ENCODE results near the gene CRISPLD2.

Gene CRISPLD2

DNA sequence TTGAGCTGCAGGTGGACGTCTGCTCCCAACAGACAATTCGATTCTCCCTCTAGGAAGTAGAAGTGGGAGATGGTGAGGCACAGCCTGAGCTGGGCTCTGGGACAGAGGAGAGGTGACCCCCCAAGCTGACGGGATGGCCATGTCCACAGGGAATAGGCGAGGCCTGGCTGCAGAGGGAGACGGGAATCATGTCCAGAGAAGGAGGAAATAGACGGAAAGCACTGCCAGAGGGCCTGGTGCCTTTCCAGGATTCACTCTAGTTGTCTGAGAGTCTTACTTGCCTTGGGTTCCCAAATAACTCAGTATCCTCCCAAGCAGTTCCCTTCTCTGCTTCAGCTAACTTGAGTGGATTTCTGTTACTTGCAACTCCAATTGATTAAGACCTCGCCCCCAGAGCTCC, 4.3 kb upstream of the CRISPLD2 start:
- TF ChIP-seq, protein P1, sequence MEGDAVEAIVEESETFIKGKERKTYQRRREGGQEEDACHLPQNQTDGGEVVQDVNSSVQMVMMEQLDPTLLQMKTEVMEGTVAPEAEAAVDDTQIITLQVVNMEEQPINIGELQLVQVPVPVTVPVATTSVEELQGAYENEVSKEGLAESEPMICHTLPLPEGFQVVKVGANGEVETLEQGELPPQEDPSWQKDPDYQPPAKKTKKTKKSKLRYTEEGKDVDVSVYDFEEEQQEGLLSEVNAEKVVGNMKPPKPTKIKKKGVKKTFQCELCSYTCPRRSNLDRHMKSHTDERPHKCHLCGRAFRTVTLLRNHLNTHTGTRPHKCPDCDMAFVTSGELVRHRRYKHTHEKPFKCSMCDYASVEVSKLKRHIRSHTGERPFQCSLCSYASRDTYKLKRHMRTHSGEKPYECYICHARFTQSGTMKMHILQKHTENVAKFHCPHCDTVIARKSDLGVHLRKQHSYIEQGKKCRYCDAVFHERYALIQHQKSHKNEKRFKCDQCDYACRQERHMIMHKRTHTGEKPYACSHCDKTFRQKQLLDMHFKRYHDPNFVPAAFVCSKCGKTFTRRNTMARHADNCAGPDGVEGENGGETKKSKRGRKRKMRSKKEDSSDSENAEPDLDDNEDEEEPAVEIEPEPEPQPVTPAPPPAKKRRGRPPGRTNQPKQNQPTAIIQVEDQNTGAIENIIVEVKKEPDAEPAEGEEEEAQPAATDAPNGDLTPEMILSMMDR (IDR thresholded peaks at IDR 0.05): no peak
- peaks cover 8% of the 10 kb centered on the region for H3K27me3 ChIP-seq
- H3K4me3 ChIP-seq (ENCODE audit: low read depth in 1 of 2, low read length in 1 of 2): no peak overlapping the region
- no peaks in the 10 kb centered on the region for H3K9me3 ChIP-seq
- no peaks in the 10 kb centered on the region for H3K36me3 ChIP-seq
- H3K27ac ChIP-seq: no peak overlapping the region
- peaks cover 51 to 58% of the 10 kb centered on the region in 2 experiments for H3K4me1 ChIP-seq (ENCODE audit: control insufficient read depth in 1 of 2, insufficient read depth in 1 of 2, low read depth in 1 of 2, low read length in 1 of 2)

DNA sequence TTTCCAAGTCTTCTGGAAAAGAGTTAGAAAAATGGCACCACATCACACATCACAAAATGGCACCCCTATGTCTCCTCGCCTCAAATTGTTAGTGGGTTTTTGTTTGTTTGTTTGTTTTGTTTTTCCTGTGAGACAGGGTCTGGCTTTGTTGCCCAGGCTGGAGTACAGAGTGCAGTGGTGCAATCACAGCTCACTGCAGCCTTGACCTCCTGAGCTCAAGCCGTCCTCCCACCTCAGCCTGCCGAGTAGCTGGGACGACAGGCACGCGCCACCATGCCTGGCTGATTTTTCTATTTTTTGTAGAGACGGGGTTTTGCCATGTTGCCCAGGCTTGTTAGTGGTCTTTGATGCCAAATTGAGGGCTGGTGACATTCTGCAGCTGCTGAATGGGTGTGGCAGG, 3.8 kb upstream of the CRISPLD2 start:
- H3K4me1 ChIP-seq (ENCODE audit: control insufficient read depth in 1 of 2, insufficient read depth in 1 of 2, low read depth in 1 of 2, low read length in 1 of 2): peaks cover 51 to 58% of the 10 kb centered on the region in 2 experiments
- H3K27ac ChIP-seq: no peak overlapping the region
- H3K27me3 ChIP-seq: peaks cover 8% of the 10 kb centered on the region
- TF ChIP-seq, protein P1 (IDR thresholded peaks at IDR 0.05): no peak
- H3K9me3 ChIP-seq: no peaks in the 10 kb centered on the region
- H3K36me3 ChIP-seq: no peaks in the 10 kb centered on the region
- H3K4me3 ChIP-seq (ENCODE audit: low read depth in 1 of 2, low read length in 1 of 2): no peak overlapping the region

DNA sequence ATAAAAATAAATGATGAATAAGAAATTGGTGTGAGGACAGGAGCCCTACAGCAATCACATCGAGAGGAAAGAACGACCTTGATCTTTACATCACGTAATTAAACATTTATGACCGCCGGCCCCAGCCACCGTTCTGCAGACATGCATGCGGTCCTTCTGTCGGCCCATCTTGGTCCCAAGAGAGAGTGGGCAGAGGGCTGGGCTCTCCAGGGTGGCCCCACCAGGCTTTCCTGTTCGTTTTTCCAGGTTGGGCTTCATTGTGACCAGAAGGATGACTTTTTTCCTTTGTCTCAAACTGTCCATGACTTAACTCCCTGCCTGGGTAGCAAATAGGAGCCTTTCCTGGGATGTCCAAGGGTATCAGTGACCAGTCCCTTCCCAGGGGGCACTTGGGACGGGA, 3.3 kb upstream of the CRISPLD2 start:
- TF ChIP-seq, protein P1 (IDR thresholded peaks at IDR 0.05): no peak
- Histone ChIP-seq H3K9me3 (no peaks in the 10 kb centered on the region), H3K4me3 (ENCODE audit: low read depth in 1 of 2, low read length in 1 of 2) (no peak overlapping the region), H3K4me1 (ENCODE audit: control insufficient read depth in 1 of 2, insufficient read depth in 1 of 2, low read depth in 1 of 2, low read length in 1 of 2) (peaks cover 51 to 58% of the 10 kb centered on the region in 2 experiments), H3K36me3 (peaks cover under 1% of the 10 kb centered on the region), H3K27me3 (peaks cover 8% of the 10 kb centered on the region), H3K27ac (no peak overlapping the region)

DNA sequence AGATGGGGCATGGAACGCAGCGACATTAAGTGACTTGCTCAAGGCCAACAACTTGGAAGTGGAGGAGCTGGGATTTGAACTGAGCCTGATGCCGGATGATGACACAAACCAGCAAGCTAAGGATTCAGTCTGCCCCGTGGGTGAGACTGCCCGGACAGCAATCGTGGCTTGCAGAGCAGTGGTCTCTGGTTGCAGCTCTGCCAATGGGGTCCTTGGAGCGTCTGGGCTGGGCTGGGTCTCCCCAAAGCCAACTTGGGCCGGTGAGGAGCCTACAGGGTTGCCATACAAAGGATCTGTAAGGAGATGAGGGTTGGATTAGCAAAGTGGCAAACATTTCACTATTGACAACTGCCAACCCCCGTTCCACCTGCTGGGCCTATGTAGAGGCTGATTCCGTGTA, 2.6 kb upstream of the CRISPLD2 start:
- Histone ChIP-seq H3K4me1 (ENCODE audit: control insufficient read depth in 1 of 2, insufficient read depth in 1 of 2, low read depth in 1 of 2, low read length in 1 of 2) (peaks cover 51 to 58% of the 10 kb centered on the region in 2 experiments), H3K27me3 (peaks cover 8% of the 10 kb centered on the region), H3K4me3 (ENCODE audit: low read depth in 1 of 2, low read length in 1 of 2) (no peak overlapping the region), H3K27ac (no peak overlapping the region), H3K9me3 (no peaks in the 10 kb centered on the region), H3K36me3 (peaks cover 7% of the 10 kb centered on the region)
- TF ChIP-seq, protein P1 (IDR thresholded peaks at IDR 0.05): no peak

DNA sequence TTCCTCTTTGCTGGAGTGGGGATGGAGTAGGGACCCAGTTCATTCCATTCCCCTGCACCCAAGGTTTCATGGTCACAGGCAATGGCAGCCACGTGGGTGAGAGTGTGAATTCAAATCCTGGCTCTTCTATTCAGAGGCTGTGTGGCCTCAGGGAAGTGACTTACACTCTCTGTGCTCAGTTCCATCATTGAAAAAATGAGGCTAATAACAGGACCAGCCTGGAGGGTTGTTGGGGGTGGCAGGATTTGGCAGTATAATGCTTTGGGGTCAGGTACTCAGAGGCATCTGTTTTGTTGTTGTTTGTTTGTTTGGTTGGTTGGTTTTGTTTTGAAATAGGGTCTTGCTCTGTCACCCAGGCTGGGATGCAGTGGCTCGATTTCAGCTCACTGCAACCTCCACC, 2.2 kb upstream of the CRISPLD2 start:
- Histone ChIP-seq H3K27me3 (peaks cover 8% of the 10 kb centered on the region), H3K4me1 (ENCODE audit: control insufficient read depth in 1 of 2, insufficient read depth in 1 of 2, low read depth in 1 of 2, low read length in 1 of 2) (peaks cover 51 to 58% of the 10 kb centered on the region in 2 experiments), H3K36me3 (peaks cover 9% of the 10 kb centered on the region), H3K4me3 (ENCODE audit: low read depth in 1 of 2, low read length in 1 of 2) (no peak overlapping the region), H3K27ac (no peak overlapping the region), H3K9me3 (no peaks in the 10 kb centered on the region)
- TF ChIP-seq, protein P1 (IDR thresholded peaks at IDR 0.05): no peak

DNA sequence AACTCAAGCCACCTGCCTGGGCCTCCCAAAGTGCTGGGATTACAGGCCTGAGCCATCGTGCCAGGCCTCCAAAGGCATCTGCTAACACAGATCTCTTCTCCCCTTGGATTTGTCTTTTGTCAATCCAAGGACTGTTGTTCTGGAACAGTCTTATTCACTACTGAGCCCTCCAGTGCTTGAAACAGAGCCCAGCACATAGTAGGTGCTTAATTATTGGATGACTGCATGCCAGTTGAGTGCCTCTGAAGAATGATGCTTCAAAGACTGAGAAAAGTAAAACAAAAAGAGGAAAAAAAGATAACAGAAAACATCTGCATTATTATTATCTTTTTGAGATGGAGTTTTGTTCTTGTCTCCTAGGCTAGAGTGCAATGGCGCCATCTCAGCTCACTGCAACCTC, 1.7 kb upstream of the CRISPLD2 start:
- no peaks in the 10 kb centered on the region for H3K9me3 ChIP-seq
- H3K27me3 ChIP-seq: peaks cover 8% of the 10 kb centered on the region
- peaks cover 55 to 58% of the 10 kb centered on the region in 2 experiments for H3K4me1 ChIP-seq (ENCODE audit: control insufficient read depth in 1 of 2, insufficient read depth in 1 of 2, low read depth in 1 of 2, low read length in 1 of 2)
- H3K27ac ChIP-seq: no peak overlapping the region
- TF ChIP-seq, protein P1 (IDR thresholded peaks at IDR 0.05): no peak
- no peak overlapping the region for H3K4me3 ChIP-seq (ENCODE audit: low read depth in 1 of 2, low read length in 1 of 2)
- H3K36me3 ChIP-seq: peaks cover 14% of the 10 kb centered on the region

All from neutrophil (primary cell).